ENCODE data around the gene FXYD7.

Gene FXYD7

DNA sequence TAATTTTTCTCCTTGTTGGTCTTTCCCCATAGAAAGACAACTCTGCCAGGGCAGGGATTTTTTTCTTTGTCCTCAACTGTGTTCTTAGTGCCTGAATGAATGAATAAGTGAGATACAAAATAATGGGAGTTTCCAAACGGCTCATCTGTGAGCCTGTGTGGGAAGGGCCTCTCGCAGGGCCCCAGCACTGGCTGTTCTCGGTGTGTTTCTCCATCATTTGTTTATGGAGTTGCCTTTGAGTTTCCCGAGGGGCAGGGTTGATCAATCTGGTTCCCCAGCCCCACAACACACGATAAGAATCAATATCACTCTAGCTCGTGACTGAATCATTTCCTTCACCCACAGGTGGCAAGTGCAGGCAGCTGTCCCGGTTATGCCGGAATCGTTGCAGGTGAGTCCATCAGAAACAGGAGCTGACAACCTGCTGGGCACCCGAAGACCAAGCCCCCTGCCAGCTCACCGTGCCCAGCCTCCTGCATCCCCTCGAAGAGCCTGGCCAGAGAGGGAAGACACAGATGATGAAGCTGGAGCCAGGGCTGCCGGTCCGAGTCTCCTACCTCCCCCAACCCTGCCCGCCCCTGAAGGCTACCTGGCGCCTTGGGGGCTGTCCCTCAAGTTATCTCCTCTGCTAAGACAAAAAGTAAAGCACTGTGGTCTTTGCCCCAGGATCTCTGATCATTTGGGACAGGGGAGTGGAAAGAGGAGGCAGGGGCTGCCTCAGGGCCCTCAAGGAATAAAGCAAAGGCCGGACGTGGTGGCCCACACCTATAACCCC is 26.4 kb downstream of the FXYD7 start:
- TF ChIP-seq FOXP2 (optimal IDR thresholded peaks at IDR 0.05; ENCODE audit: borderline replicate concordance, extremely low read depth, extremely low read length, insufficient read depth), result no peak
- TF ChIP-seq SIN3A (IDR thresholded peaks at IDR 0.05; ENCODE audit: borderline replicate concordance, insufficient read depth, low read length), result no peak

DNA sequence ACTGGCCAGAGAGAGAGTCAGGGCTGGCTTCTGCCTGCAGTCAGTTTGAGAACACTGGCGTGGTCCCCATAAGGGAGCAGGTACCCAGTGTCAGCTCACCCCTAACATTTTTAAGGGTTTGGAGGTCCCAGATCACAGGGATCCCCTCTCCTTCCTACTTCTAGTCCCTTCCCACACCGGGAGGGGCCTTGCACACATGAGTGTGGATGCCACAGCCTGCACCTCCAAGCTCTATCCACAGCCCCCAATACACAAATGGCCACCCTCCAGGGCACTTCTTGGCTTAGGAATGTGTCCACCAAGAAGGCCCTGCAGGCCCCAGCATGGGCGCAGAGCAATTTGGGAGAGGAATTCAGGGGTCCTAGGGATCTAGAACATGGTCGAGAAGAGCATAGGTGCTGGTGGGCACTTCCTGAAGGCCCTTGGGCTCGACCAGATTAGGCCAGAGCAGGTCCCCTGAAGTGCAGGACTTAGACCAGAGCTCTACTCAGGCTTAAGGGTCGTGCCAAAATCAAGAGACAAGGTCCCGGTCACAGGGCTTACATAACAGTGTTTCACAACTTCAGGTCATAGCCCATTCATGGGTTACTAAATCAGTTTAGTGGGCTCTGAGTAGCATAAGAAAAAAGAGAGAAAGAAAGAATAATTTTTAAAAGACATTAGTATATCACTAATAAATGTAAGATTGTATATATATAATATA is 27.5 kb downstream of the FXYD7 start:
- TF ChIP-seq TAF1 (IDR thresholded peaks at IDR 0.05; ENCODE audit: borderline replicate concordance, insufficient read depth, low read length) (no peak), FOXP2 (optimal IDR thresholded peaks at IDR 0.05; ENCODE audit: borderline replicate concordance, extremely low read depth, extremely low read length, insufficient read depth) (no peak), POLR2AphosphoS5 (IDR thresholded peaks at IDR 0.05; ENCODE audit: low read depth, low read length) (no peak), SIN3A (IDR thresholded peaks at IDR 0.05; ENCODE audit: borderline replicate concordance, insufficient read depth, low read length) (no peak)
- TF ChIP-seq, protein P1, sequence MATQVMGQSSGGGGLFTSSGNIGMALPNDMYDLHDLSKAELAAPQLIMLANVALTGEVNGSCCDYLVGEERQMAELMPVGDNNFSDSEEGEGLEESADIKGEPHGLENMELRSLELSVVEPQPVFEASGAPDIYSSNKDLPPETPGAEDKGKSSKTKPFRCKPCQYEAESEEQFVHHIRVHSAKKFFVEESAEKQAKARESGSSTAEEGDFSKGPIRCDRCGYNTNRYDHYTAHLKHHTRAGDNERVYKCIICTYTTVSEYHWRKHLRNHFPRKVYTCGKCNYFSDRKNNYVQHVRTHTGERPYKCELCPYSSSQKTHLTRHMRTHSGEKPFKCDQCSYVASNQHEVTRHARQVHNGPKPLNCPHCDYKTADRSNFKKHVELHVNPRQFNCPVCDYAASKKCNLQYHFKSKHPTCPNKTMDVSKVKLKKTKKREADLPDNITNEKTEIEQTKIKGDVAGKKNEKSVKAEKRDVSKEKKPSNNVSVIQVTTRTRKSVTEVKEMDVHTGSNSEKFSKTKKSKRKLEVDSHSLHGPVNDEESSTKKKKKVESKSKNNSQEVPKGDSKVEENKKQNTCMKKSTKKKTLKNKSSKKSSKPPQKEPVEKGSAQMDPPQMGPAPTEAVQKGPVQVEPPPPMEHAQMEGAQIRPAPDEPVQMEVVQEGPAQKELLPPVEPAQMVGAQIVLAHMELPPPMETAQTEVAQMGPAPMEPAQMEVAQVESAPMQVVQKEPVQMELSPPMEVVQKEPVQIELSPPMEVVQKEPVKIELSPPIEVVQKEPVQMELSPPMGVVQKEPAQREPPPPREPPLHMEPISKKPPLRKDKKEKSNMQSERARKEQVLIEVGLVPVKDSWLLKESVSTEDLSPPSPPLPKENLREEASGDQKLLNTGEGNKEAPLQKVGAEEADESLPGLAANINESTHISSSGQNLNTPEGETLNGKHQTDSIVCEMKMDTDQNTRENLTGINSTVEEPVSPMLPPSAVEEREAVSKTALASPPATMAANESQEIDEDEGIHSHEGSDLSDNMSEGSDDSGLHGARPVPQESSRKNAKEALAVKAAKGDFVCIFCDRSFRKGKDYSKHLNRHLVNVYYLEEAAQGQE (IDR thresholded peaks at IDR 0.05; ENCODE audit: insufficient read depth in 1 of 2, low read depth in 2 of 2, low read length in 2 of 2), result no peak

- TF ChIP-seq SIN3A (IDR thresholded peaks at IDR 0.05; ENCODE audit: borderline replicate concordance, insufficient read depth, low read length) (no peak), FOXP2 (optimal IDR thresholded peaks at IDR 0.05; ENCODE audit: borderline replicate concordance, extremely low read depth, extremely low read length, insufficient read depth) (no peak), POLR2AphosphoS5 (IDR thresholded peaks at IDR 0.05; ENCODE audit: low read depth, low read length) (no peak), TAF1 (IDR thresholded peaks at IDR 0.05; ENCODE audit: borderline replicate concordance, insufficient read depth, low read length) (no peak)
- TF ChIP-seq, protein P1 (IDR thresholded peaks at IDR 0.05; ENCODE audit: insufficient read depth in 1 of 2, low read depth in 2 of 2, low read length in 2 of 2), result no peak
Observed at GRCh38 chr19:35171730-35172129, 28.7 kb downstream of the FXYD7 start.

DNA sequence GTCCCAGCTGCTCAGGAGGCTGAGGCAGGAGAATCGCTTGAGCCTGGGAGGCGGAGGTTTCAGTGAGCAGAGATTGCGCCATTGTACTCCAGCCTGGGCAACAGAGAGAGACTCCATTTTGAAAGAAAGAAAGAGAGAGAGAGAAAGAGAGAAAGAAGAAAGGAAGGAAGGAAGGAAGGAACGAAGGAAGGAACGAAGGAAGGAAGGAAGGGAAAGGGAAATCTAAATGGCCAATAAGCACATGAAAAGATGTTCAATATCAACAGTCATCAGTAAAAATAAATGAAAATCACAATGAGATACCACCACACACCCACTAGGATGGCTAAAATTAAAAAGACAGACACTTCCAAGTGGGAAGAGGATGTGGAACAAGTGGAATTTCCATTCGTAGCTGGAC is 31.2 kb downstream of the FXYD7 start:
- TF ChIP-seq POLR2AphosphoS5 (IDR thresholded peaks at IDR 0.05; ENCODE audit: low read depth, low read length) (no peak), TAF1 (IDR thresholded peaks at IDR 0.05; ENCODE audit: borderline replicate concordance, insufficient read depth, low read length) (no peak), FOXP2 (optimal IDR thresholded peaks at IDR 0.05; ENCODE audit: borderline replicate concordance, extremely low read depth, extremely low read length, insufficient read depth) (no peak), SIN3A (IDR thresholded peaks at IDR 0.05; ENCODE audit: borderline replicate concordance, insufficient read depth, low read length) (no peak)
- TF ChIP-seq, protein P1 (IDR thresholded peaks at IDR 0.05; ENCODE audit: insufficient read depth in 1 of 2, low read depth in 2 of 2, low read length in 2 of 2), result no peak

DNA sequence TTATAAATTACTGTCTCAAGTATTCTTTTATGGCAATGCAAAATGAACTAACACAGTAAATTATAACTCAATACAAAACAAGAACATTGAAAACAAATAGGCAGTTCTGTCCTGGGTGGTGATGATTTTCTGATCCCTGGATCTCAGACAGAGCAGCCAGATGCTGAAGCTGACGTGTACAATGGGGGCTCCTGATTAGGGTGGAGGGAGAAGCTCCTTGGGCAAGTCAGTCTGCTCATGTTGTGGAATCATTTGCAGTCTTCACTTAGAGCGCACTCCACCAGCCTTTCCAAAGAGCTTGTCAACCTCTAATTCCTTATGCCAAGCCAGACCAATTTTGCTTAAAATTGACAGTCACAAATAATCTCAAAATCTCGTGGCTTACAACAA is 33.1 kb downstream of the FXYD7 start:
- TF ChIP-seq, protein P1 (IDR thresholded peaks at IDR 0.05; ENCODE audit: insufficient read depth in 1 of 2, low read depth in 2 of 2, low read length in 2 of 2), result no peak
